ENCODE measurements around the gene ARID5B.
"Not testable (repeated sequence)": the region's sequence is repeated elsewhere in the genome, so short reads cannot be mapped to it uniquely, and the experiment has no call there.

The ARID5B gene

GRCh38 chr10:61866700-61867368 lies 34.7 kb upstream of the ARID5B start:
- no peak for TF ChIP-seq CTCF (IDR thresholded peaks at IDR 0.05; ENCODE audit: low read depth, low read length)
- DNase-seq (ENCODE audit: extremely low read depth, low read depth), result no peak

- not testable (repeated sequence) for DNase-seq (ENCODE audit: extremely low read depth, low read depth)
These were observed 34.1 kb upstream of the ARID5B start for GRCh38 chr10:61867374-61867773.

GRCh38 chr10:61867817-61868216 lies 33.7 kb upstream of the ARID5B start:
- not testable (repeated sequence) for DNase-seq (ENCODE audit: extremely low read depth, low read depth)

- no peak for TF ChIP-seq CTCF (IDR thresholded peaks at IDR 0.05; ENCODE audit: low read depth, low read length)
- DNase-seq (ENCODE audit: extremely low read depth, low read depth), result no peak
These were observed 32.3 kb upstream of the ARID5B start for GRCh38 chr10:61869041-61869675.

- no peak for TF ChIP-seq CTCF (IDR thresholded peaks at IDR 0.05; ENCODE audit: low read depth, low read length)
- no peak for DNase-seq (ENCODE audit: extremely low read depth, low read depth)
These were observed 31.5 kb upstream of the ARID5B start for GRCh38 chr10:61869774-61870525.

GRCh38 chr10:61870526-61870895 lies 31.0 kb upstream of the ARID5B start:
- DNase-seq (ENCODE audit: extremely low read depth, low read depth), result no peak
- TF ChIP-seq CTCF (IDR thresholded peaks at IDR 0.05; ENCODE audit: low read depth, low read length), result no peak

DNA sequence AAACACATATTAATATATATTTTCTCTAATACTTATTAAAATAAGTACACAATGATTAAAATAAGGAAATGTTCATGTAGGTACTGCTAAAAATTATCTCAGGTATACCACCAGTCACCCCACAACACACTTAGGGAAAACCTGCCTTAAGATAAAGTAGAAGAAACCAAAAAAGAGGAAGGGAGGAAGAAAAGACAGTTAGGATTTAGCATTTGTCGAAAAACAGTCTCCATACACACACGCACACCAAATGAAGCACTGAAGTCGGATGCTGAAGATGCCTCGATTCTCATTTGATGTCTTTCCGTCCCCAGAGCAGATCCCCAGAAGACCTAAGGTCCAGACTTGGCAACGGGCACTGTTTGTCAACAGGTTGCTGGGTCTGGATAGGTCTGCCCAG lies 30.0 kb upstream of the ARID5B start:
- TF ChIP-seq CTCF (IDR thresholded peaks at IDR 0.05; ENCODE audit: low read depth, low read length), result no peak
- no peak for DNase-seq (ENCODE audit: extremely low read depth, low read depth)

DNA sequence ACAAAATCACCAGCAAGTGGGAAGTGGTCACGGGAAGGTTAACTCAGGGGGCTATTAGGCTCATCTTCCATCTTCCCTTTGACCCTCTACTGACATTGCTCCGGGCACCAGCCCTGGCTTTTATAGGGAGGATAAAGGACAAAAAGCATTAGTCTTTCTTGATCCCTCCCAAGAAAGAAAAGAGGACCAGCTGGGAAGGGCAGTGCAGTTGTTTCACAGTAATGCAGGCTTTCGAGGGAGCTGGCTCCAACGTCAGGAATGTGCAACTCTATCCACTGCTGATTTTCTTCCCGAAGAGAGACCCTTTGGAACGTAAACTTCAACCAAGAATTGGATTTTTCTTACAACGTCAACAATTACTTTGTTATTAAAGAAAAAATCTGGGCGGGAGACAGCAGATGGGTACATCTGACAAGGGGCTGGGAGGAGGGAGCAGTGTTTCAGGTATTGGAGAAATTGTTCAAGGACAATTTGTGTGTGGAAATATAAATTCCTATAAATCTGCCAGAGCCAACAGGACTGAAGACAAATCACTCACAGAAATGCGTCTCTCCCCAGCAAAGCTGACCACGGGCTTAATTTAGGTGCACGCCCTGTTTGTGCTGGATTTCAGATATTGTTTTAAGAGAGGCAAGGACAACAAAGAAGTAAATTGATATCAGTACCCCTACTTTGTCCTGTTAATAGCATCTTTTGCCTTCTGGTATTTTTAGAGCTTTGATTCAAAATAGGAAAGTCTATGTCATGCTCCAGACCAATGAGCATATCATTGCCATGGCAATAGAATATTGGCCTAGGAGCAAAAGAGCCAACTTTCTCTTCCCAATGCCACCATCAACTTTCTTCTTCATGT lies 23.4 kb upstream of the ARID5B start:
- DNase-seq (ENCODE audit: extremely low read depth, low read depth), result no peak
- TF ChIP-seq CTCF (IDR thresholded peaks at IDR 0.05; ENCODE audit: low read depth, low read length), result no peak
